IPS DF 19.7 (cell line): ENCODE measurements around the gene ZMPSTE24.
"Not testable (repeated sequence)": the region's sequence is repeated elsewhere in the genome, so short reads cannot be mapped to it uniquely, and the experiment has no call there.

Experiments used
- DNase-seq: peaks from one replicate; pipeline ENCODE4 v3.0.0-alpha.2; 2013; ENCODE audit warnings: low read depth, low spot score

The ZMPSTE24 gene

GRCh38 chr1:40257688-40258444 lies at the start of gene ZMPSTE24:
TSS of gene ZMPSTE24 (plus strand) at chr1:40258236. CDS start at chr1:40258272, 36 bp downstream.
- peak; percentile 91 for DNase-seq

DNA sequence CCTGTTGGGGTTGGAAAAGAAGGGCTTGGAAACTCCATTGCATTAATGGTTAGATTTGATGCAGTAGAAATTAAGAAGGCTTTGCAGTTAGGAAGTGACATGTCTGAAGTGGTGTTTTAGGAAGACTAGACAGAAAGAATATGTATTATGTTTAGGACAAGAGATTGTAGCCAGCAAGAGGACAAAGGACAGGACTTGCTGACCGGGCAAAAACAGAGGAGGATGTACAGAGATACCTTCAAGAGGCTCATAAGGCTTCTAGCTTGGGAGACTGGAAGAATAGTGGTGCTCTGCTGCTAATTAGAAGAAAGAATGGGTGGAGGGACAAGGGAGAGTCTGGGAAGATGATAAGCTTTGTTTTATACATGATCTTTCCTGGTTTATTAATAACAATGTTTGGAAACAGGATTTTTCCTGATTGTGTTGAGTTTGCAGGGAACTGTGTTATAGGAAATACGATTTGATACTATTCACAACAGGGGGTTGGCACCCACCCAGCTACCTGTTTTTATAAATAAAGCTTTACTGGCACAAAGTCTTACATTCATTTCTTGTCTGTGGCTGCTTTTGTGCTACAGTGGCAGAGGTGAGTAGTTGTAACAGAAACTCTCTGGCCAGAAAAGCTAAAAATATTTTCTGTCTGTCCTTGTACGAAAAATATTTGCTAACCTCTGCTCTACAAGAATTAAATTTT lies 47.4 kb upstream of the ZMPSTE24 start:
- DNase-seq: no peak

DNA sequence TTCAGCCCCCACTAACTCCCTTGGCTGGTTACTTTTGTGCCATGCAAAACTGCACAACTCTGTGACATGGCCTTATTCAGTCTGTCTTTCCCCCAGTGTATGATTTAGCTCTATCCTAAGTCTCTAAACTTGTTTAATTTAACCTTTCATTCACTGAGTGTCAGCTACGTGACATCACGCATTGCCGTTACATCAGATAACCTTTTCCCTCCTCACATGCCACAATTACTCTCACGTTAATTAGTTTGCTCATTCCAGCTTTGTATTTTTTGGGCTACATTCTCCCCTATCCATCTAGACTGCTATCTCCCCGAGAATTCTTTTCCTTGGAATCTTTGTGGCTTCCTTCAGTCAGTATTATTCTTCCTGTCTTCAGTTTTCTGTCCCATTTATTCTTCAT lies 39.7 kb upstream of the ZMPSTE24 start:
- no peak for DNase-seq

DNA sequence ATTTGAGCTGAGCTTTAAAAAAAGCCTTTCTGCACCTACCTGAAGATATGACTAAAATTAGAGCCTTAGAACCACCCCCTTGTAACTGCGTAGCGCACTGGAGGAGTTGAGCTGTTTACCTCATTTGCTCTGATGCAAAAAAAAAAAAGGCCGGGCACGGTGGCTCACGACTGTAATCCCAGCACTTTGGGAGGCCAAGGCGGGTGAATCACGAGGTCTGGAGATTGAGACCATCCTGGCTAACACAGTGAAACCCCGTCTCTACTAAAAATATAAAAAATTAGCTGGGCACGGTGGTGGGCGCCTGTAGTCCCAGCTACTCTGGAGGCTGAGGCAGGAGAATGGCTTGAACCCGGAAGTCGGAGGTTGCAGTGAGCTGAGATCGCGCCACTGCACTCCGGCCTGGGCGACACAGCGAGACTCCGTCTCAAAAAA lies 36.5 kb upstream of the ZMPSTE24 start:
- not testable (repeated sequence) for DNase-seq

DNA sequence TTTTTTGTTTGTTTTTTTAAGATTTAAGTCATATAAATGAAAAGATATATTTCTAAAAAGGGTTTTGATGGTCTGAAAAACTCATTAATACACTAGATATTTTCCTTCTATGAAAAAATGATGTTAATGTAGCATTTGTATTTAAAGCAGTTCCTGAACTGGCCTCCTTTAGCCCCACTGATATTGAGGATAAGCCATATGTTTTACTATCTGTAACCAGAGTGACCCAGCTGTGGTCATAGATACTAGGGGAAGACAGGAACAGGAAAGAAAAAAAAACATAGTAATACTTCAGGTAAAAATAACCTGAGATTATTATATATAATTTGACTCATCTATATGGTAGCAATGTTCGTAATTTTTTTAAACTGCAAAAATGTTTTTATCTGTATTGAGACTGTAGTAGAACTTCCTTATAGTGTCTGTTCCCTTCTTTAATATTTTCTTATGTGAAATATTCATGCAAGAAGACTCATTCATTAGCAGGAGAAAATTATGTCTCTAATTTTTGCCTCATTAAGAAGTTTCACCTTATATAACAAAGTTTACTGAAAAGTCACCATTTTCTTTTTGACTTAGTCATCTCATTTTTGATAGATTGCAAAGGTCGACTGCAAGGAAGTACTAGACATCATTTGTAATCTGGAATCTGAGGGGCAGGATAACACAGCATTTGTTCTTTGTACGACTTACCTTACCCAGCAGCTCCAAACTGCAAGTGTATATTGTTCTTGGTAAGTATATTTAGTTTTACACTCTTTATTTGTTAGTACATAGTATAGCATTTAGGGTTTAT lies 35.9 kb upstream of the ZMPSTE24 start:
- no peak for DNase-seq

GRCh38 chr1:40224040-40224439 lies 34.0 kb upstream of the ZMPSTE24 start:
- DNase-seq: no peak

GRCh38 chr1:40226192-40226591 lies 31.8 kb upstream of the ZMPSTE24 start:
- DNase-seq: no peak

DNA sequence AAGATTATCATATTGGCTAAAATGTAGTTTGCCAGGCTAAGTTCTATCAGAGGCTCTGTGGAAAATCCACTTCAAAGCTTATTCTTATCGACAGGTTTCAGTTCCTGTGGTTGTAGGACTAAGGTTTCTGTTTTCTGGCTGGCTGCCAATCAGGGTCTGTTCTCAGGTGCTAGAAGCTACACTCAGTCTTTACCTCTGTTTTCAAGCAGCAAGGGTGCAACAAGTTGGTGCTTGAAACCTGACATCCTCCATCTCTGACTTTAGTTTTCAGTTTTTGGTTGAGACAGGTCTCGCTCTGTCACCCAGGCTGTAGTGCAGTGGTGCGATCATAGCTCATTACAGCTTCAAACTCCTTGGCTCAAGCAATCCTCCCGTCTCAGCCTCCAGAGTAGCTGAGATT lies 25.6 kb upstream of the ZMPSTE24 start:
- DNase-seq: no peak

GRCh38 chr1:40239626-40240025 lies 18.4 kb upstream of the ZMPSTE24 start:
- DNase-seq: no peak

GRCh38 chr1:40240390-40240789 lies 17.6 kb upstream of the ZMPSTE24 start:
- DNase-seq: no peak

DNA sequence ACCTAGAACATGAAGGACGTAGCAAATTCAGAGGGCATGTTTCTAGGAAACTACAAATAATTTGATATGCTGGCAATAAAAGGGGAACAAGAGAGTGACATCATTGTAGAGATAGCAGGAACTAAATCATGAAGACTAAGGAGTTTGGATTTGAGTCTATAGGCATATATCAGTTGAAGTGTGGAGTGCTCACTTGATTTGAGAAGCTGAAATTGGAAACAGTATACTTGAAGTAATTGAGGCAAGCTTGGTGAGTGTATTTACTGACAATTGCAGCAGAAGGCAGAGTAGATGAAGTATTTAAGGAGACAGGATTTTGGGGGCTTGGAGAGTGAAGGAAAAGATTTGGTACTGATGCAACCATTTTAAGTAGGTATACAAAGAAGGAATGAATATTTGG lies 16.7 kb upstream of the ZMPSTE24 start:
- DNase-seq: no peak

DNA sequence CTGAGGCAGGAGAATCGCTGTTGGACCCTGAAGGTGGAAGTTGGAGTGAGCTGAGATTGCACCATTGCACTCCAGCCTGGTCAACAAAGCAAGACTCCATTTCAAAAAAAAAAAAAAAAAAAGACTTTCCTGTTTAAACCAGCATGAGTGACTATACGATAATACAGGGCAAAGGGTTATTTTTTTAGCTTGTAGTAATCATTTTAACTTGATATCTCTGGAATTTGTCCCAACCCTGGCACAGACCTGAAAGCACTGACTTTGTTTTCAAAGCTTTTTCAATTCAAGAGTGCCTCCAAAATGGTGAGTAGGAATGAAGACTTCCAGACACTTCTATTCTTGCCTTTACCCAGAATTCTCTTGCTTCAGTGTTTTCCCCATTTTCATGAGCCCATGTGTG lies 14.7 kb upstream of the ZMPSTE24 start:
- DNase-seq: no peak

DNA sequence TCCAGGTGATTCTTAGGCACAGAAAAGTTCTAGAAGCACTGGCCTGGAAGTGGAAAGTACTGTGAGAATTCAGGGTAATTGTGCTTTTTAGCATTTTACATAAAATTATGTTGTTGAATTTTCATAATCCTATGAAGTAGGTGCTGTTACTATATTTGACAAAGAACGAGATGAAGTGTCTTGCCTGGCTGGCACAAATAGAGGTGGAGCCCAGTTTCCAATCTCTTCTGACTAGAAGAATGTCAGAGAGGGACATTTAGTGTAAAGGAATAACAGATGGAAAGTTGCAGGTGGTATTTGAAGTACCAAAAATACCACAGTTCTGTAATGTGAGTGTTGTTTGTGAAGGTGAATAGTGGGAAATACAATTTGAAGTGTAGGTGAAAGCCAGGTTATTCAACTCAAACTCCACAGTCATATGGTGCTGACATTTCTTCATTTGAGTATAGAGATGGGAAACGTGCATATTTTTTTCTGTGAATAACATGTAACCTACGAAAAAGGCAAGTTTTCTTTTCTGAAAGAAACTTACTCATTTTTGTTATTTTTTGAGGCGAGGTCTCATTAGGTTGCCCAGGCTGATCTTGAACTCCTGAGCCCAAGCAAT lies 13.8 kb upstream of the ZMPSTE24 start:
- DNase-seq: no peak

DNA sequence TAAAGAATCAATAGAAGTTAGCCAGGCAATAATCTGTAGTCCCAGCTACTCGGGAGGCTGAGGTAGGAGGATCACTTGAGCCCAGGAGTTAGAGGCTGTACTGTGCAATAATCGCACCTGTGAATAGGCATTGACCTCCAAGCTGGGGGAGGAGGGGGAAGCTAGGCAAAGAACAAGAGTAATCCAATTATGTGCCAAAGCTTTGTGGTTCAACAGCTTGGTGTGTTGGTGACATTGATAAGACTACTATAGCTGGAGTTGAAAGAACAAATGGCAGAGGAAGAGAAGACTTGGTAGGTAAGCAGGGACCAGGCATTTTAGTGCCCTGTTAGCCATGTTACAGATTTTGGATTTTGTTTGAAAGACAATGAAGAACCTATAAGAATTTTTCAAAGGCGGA lies 12.3 kb upstream of the ZMPSTE24 start:
- DNase-seq: no peak

GRCh38 chr1:40247655-40248054 lies 10.4 kb upstream of the ZMPSTE24 start, which contains the start of gene TMCO2:
TSS of gene TMCO2 (plus strand) at chr1:40247937. CDS start at chr1:40247994, 57 bp downstream.
- DNase-seq: no peak

DNA sequence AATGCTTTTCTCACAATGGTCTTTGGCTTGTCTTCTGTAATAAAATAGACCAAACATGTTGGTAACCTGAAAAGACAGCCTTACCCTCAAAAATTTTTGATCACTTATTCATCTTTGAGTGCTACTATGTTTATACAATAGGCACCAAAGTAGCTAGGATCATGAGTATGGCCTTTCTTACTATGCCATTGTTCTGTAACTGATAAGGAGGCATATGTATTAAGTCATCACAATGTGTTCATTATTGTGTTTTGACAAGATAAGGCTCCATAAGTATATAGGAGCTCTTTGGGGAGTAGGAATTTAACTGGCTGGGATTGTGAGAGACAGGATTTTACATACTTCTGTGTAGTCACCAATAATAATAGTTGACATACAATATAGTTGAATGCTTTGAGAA lies 9.6 kb upstream of the ZMPSTE24 start:
- no peak for DNase-seq

DNA sequence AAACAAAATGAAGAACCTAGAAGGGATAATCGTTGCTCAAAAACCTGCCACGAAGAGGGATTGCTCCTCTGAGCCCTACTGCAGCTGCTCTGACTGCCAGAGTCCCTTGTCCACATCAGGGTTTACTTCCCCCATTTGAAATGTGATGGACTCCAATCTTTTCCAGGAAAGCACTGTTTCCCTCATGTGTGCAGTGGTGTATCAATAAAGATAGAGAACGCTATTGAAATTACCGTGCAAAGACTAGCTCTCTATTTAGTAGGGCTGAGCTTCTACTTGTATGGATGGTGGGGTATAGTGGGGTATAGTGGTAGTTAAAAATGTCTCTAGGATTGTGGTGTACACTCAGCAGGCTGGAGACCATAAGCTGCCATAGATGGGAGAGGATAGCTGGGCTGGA lies 6.6 kb upstream of the ZMPSTE24 start:
- no peak for DNase-seq

DNA sequence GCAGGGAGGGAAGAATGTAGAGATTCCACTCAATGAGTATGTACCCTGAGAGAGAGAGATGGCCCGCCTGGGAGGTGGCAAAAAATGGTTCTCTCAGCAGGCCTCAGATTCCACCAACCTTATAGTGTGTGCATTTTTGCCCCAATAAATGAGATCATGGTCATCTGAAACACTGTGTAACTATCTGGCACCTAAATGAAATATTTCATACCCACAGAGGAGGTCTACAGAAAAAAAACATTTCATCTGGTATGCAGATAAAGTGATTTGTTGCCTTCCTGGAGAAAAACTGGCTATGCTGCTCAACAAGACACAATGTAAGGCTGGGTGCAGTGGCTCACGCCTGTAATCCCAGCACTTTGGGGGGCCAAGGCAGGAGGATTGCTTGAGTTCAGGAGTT lies 5.4 kb upstream of the ZMPSTE24 start:
- no peak for DNase-seq

DNA sequence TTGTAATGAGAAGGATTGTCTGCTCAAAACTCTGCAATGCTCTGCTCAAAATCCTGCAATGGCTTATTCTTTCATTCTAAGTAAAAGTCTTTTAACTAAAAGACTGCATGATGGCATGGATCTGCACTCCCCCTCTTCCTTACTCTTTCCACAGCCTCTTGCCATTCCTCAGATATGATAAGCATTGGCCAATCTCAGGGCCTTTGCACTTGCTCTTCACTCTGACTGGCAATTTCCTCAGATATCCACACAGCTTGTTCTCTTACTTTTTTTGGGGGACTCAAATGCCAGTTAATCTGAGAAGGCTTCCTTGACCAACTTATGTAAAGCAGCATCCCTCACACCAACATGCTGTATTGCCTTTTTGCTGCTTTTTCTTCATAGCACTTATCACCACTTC lies 2.8 kb upstream of the ZMPSTE24 start:
- DNase-seq: no peak

DNA sequence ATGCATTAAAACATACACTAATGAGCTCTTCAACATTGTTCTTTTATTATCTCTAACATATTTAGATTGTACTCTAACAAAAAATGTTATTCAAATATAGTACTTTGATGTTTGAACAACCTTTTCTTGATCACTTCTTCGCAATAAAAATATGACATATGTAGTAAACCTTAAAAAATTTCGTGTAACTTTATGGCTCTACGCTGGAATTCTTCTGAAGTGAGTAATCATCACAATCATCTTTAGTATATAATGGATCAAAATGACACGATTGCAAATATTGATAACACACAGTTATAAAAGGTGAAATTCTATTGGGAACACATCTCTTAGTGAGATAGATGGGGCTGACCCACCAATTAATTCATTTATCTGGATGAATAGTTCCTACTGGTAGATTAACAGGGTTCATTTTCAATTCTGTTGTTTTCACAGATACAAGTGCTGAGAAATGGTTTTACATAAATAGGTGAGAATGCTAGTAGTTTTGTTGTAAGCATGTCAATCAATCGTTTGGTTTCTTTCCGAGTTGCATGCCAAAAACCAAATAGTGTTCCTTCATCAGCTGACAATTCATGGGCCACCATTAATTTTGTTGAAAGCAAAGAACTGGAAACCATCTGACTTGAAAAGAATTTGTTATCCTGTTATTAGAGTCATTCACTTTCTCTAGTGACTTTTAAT lies 1.5 kb upstream of the ZMPSTE24 start:
- no peak for DNase-seq

GRCh38 chr1:40257313-40257687 lies 736 bp upstream of the ZMPSTE24 start:
- no peak for DNase-seq

DNA sequence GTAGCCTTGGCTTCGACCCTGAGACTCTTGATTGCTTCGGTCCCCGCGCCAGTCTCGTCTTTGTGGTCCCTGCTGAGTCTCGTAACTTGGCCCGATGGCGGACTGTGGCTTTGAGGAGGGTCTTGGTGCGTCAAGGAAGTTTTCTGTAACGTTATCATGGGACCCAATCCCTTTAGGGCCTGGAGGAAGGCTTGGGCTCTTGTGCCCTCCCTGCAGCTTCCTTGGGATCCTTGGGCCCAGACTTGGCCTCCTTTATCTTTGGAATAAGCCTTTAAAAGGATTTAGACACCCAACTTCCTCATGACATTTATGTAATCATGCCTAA lies 371 bp downstream of the ZMPSTE24 start:
- DNase-seq: no peak
